Gastroesophageal sphincter (tissue), 4 donors: ENCODE data around the gene DENND1B. TPM values are rescaled to one million over a fixed set of nuclear protein-coding genes. Genes with fewer than 3 reads are reported as not detected.

Source experiments
- ATAC-seq: fragments of 150-250 bp; one replicate; pipeline ENCODE4 v1.9.1; 2016; ENCODE audit warnings: mild to moderate bottlenecking, moderate library complexity
- H3K27ac ChIP-seq, 4 donors: fragments of 200-600 bp; sonication (generic) in 3 of 4; 1 replicate in 3 of 4; 2 replicates in 1 of 4; pipeline ENCODE4 v1.5.1; 2016 to 2019
- H3K27me3 ChIP-seq: fragments of 200-600 bp; sonication (generic); one replicate; pipeline ENCODE4 v1.5.1; 2019
- H3K36me3 ChIP-seq, 2 donors: fragments of 200-600 bp; sonication (generic); one replicate each; pipeline ENCODE4 v1.5.1; 2019; ENCODE audit warnings: control low read depth in 1 of 2
- H3K4me1 ChIP-seq, 3 donors: fragments of 200-600 bp; sonication (generic); 1 replicate in 2 of 3; 2 replicates in 1 of 3; pipeline ENCODE4 v1.5.1; 2016 to 2019; ENCODE audit warnings: control low read depth in 2 of 3
- H3K4me3 ChIP-seq, 2 donors: fragments of 200-600 bp; sonication (generic); one replicate each; pipeline ENCODE4 v1.5.1; 2019; ENCODE audit warnings: mild to moderate bottlenecking in 1 of 2, moderate library complexity in 1 of 2
- H3K9me3 ChIP-seq, 3 donors: fragments of 200-600 bp; sonication (generic); one replicate each; pipeline ENCODE4 v1.5.1; 2017 to 2019; ENCODE audit warnings: control low read depth in 2 of 3
- EP300 ChIP-seq: sonication (generic); formaldehyde crosslinking; IDR thresholded peaks from one replicate; pipeline ENCODE4 v1.6.1; 2017; ENCODE audit warnings: antibody characterized with exemption, mild to moderate bottlenecking
- POLR2A ChIP-seq, 2 donors: fragments of 450-650 bp; IDR thresholded peaks; one replicate each; pipeline ENCODE4 v1.6.1; 2017; ENCODE audit warnings: antibody characterized with exemption in 2 of 2, mild to moderate bottlenecking in 2 of 2, moderate library complexity in 1 of 2
- POLR2AphosphoS5 ChIP-seq: sonication (generic); formaldehyde crosslinking; IDR thresholded peaks from one replicate; pipeline ENCODE4 v1.6.1; 2017; ENCODE audit warnings: antibody characterized with exemption
- WGBS, 2 donors: methylation state at CpG; one replicate each; pipeline ENCODE4 v1.1.5; 2018; ENCODE audit warnings: low coverage in 1 of 2; 5-methylcytosine and 5-hydroxymethylcytosine counted together
- total RNA-seq, 4 donors: library from RNA; depleted of rRNA; stranded (reverse); fragments of >200 nt; gene quantifications; one replicate each; pipeline ENCODE4 v1.1.0, GENCODE V29; 2016
- TF ChIP-seq, protein P1 (sequence below), 4 experiments: fragments of 200-600 bp in 2 of 4; fragments of 450-650 bp in 2 of 4; sonication (generic) in 1 of 4; IDR thresholded peaks; one replicate each; pipeline ENCODE4 v1.5.1; 2017 to 2019; ENCODE audit warnings: antibody characterized with exemption in 4 of 4, mild to moderate bottlenecking in 2 of 4, moderate library complexity in 2 of 4

Gene DENND1B
- total RNA-seq, 4 donors from 2014 or later: 8.3 to 11.5 (median 8.8) TPM

DNA sequence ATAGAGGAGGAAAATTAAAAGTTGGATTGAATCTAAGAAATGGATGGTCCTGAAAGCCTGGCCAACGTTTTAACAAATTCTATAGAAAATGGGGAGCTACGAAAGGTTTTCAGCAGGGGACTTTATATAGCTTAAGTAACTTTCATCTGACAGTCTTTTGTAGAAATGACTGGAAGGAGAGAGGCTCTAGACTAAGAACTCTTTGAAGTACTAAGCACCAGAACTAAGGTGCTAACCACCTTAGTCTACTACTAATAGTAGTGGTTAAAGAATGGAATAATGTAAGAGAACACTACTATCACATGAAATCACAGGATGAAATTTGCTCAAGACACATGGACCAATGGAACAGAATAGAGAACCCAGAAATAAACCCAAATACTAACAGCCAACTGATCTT lies 126.1 kb downstream of the DENND1B start:
- no peak overlapping the region for H3K4me3 ChIP-seq
- no peaks in the 10 kb centered on the region for H3K27me3 ChIP-seq
- H3K36me3 ChIP-seq: peaks cover 0 to 6% of the 10 kb centered on the region in 2 donors
- 79 to 100% methylated on average over 2 of the region's 2 CpGs for WGBS, 2 donors
- no peaks in the 10 kb centered on the region for H3K9me3 ChIP-seq
- ATAC-seq: no peak
- no peaks in the 10 kb centered on the region for H3K4me1 ChIP-seq
- TF ChIP-seq EP300 (no peak), POLR2A (IDR thresholded peaks at IDR 0.05) (no peak), POLR2AphosphoS5 (no peak)
- TF ChIP-seq, protein P1, sequence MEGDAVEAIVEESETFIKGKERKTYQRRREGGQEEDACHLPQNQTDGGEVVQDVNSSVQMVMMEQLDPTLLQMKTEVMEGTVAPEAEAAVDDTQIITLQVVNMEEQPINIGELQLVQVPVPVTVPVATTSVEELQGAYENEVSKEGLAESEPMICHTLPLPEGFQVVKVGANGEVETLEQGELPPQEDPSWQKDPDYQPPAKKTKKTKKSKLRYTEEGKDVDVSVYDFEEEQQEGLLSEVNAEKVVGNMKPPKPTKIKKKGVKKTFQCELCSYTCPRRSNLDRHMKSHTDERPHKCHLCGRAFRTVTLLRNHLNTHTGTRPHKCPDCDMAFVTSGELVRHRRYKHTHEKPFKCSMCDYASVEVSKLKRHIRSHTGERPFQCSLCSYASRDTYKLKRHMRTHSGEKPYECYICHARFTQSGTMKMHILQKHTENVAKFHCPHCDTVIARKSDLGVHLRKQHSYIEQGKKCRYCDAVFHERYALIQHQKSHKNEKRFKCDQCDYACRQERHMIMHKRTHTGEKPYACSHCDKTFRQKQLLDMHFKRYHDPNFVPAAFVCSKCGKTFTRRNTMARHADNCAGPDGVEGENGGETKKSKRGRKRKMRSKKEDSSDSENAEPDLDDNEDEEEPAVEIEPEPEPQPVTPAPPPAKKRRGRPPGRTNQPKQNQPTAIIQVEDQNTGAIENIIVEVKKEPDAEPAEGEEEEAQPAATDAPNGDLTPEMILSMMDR (IDR thresholded peaks at IDR 0.05): no peak
- H3K27ac ChIP-seq: no peak overlapping the region

DNA sequence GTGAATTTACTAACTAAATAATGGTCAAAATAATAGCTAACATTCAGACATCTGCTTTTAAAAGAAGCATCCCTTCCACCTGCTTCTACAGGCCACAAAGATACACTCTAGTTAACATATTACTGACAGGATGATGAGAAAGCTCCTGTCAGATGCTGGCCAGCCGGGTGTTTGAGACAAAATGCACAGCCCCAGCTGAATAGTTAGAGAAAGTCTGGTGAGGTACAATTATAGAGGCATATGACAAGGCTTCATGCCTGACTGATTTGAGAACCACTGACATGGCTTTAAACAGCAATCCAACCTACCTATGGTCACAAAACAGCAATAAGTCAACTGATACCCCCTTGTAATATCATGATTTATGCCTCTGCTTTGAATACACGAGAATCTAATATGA lies 137.0 kb downstream of the DENND1B start:
- Histone ChIP-seq H3K9me3 (no peaks in the 10 kb centered on the region), H3K36me3 (peaks cover 0 to 37% of the 10 kb centered on the region in 2 donors), H3K4me1 (no peaks in the 10 kb centered on the region), H3K4me3 (no peak overlapping the region), H3K27ac (no peak overlapping the region), H3K27me3 (no peaks in the 10 kb centered on the region)
- 86 to 90% methylated on average over 2 of the region's 2 CpGs for WGBS, 2 donors
- ATAC-seq: no peak
- TF ChIP-seq POLR2A (IDR thresholded peaks at IDR 0.05) (no peak), EP300 (no peak), POLR2AphosphoS5 (no peak)
- TF ChIP-seq, protein P1 (IDR thresholded peaks at IDR 0.05): no peak

DNA sequence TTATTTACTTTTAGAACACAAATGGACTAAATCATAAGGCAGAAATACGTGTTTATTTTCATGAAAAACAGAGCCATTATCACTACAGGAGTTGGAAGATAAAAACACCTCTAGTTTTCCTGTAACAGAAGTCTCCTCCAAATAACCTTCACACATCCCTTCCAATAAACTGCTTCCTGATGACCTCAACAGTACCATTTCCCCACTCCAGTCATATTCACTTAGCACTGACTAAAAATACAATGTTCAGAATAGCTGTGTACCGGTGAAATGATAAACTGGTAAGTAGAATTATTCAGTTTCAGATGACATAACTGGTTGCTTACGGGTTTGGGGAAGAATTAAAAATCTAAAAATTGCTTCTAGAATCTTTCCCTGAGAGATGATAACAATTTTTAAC lies 137.9 kb downstream of the DENND1B start:
- H3K4me3 ChIP-seq: no peak overlapping the region
- no peaks in the 10 kb centered on the region for H3K4me1 ChIP-seq
- H3K27ac ChIP-seq: no peak overlapping the region
- H3K27me3 ChIP-seq: no peaks in the 10 kb centered on the region
- H3K36me3 ChIP-seq: peaks cover 0 to 39% of the 10 kb centered on the region in 2 donors
- no peak for ATAC-seq
- H3K9me3 ChIP-seq: no peaks in the 10 kb centered on the region
- no peak for TF ChIP-seq POLR2AphosphoS5
- no peak for TF ChIP-seq POLR2A (IDR thresholded peaks at IDR 0.05)
- TF ChIP-seq, protein P1 (IDR thresholded peaks at IDR 0.05): no peak
- no peak for TF ChIP-seq EP300
- WGBS, 2 donors: 68 to 86% methylated on average over 3 of the region's 3 CpGs

DNA sequence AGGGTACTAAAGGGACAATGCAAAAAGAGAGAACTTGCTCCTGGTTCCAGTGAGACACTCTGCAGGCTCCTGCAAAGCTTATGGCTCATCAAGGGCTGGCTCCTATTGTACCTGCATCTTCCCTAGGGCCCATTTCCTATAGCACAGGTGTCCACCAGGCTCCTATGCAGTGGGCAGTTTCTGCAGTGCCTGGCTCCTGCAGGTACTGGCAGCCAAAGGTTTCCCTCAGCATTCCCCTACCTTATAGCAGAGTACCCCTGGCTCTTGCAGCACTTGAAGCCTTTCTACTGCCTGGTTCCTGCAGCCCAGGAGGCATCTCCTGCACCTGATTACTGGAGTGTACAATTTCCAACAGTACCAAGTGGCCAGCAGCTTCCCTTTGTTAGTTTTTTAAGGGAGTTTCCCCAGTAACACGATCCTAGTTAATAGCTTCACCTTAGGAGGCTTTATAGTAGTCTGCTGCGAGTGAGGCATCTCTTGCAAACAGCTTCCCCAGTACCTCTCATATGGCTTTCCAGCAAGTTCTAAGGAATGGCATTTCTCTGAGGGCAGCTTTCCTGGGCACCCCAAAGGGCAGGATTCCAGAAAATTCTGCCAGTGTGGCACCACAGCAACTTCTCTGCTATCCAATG lies 141.7 kb downstream of the DENND1B start:
- 90% methylated on average over 2 of the region's 2 CpGs; no CpG with 5 or more reads in 1 of the 2 donors for WGBS, 2 donors
- TF ChIP-seq POLR2A (IDR thresholded peaks at IDR 0.05) (no peak), POLR2AphosphoS5 (no peak), EP300 (no peak)
- TF ChIP-seq, protein P1 (IDR thresholded peaks at IDR 0.05): no peak
- ATAC-seq: no peak
- Histone ChIP-seq H3K27me3 (no peaks in the 10 kb centered on the region), H3K27ac (no peak overlapping the region), H3K4me1 (no peaks in the 10 kb centered on the region), H3K4me3 (no peak overlapping the region), H3K9me3 (no peaks in the 10 kb centered on the region), H3K36me3 (peaks cover 0 to 19% of the 10 kb centered on the region in 2 donors)

DNA sequence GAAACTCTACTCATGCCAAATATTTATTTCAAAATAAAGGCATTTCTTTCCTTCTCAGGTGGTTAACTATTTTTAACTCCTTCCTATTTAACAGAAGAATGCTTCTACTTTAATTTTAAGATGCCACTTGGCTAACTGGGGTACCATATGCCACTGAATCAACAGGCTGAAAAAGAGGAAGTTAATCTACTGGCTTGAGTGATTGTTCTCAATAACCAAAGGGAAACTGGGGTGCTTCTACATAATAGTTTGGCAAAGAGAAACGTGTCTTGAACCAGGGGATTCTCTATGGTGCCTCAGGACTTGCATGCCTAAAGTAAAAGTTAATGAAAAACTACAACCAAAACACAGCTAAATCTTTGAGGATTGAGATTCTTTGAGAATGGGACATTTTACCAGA lies 142.6 kb downstream of the DENND1B start:
- WGBS, 2 donors: 57 to 80% methylated on average over 1 of the region's 1 CpG
- Histone ChIP-seq H3K27ac (no peak overlapping the region), H3K4me3 (no peak overlapping the region), H3K27me3 (no peaks in the 10 kb centered on the region), H3K4me1 (no peaks in the 10 kb centered on the region), H3K9me3 (no peaks in the 10 kb centered on the region), H3K36me3 (peaks cover 0 to 19% of the 10 kb centered on the region in 2 donors)
- no peak for ATAC-seq
- TF ChIP-seq EP300 (no peak), POLR2A (IDR thresholded peaks at IDR 0.05) (no peak), POLR2AphosphoS5 (no peak)
- TF ChIP-seq, protein P1 (IDR thresholded peaks at IDR 0.05): no peak
